ENCODE results near the gene KIF5A.
"Not testable (repeated sequence)": the region's sequence is repeated elsewhere in the genome, so short reads cannot be mapped to it uniquely, and the experiment has no call there.

KIF5A gene

DNA sequence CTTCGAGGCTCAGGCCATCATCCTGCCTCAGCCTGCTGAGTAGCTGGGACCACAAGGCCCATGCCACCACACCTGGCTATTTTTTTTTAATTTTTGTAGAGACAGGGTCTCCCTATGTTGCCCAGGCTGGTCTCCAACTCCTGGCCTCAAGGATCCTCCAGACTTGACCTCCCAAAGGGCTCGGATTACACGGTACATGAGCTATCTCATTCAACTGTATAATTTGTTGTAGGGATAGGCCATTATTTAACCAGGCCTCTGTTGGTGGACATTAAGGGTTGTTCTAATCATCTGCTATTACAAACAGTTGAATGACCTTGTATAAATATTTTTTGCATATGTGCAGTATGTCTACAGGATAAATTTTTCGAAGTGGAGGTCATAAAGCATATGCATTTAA is 9.0 kb downstream of the KIF5A start:
- DNase-seq (ENCODE audit: low spot score): no peak

DNA sequence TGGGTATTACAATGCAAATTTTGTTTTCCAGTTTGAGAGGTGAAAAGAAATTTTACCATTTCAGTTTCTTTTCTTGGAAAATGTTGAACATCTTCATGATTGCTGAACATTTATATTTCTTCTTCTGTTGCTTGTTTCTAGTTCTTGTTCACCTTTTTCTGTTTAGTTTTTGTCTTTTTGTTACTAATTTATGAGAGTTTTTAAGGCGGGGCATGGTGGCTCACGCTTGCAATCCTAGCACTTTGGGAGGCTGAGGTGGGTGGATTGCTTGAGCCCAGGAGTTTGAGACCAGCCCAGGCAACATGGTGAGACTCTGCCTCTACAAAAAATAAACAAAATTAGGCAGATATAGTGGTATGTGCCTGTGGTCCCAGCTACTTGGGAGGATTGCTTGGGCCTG is 10.7 kb downstream of the KIF5A start:
- no peak for DNase-seq (ENCODE audit: low spot score)

DNA sequence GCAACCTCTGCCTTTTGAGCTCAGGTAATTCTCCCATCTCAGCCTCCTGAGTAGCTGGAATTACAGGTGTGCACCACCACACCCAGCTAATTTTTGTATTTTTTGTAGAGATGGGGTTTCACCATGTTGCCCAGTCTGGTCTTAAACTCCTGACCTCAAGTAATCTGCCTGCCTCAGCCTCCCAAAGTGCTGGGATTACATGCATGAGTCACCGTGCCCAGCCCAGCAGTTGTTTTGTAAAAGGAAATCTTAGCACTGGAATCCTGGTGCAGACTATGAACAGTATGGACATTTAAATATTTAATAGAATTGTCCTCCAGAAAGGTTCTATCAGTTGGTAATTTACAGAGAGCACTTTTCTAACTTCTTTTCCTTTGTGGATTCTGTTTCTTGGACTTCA is 11.3 kb downstream of the KIF5A start:
- DNase-seq (ENCODE audit: low spot score): not testable (repeated sequence)

DNA sequence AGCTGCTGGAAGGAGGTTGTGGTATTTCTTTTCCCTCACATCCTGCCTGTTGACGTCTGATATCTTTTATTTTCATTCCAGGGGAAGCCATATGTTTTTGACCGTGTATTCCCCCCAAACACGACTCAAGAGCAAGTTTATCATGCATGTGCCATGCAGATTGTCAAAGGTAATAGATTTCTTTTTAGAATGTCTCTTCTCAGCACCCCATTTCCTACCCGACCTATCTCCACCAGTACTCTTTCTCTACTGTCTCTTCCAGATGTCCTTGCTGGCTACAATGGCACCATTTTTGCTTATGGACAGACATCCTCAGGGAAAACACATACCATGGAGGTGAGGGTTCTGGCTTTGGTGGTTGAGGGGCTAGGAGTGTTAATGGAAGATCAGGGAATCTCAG is 13.5 kb downstream of the KIF5A start:
- no peak for DNase-seq (ENCODE audit: low spot score)

DNA sequence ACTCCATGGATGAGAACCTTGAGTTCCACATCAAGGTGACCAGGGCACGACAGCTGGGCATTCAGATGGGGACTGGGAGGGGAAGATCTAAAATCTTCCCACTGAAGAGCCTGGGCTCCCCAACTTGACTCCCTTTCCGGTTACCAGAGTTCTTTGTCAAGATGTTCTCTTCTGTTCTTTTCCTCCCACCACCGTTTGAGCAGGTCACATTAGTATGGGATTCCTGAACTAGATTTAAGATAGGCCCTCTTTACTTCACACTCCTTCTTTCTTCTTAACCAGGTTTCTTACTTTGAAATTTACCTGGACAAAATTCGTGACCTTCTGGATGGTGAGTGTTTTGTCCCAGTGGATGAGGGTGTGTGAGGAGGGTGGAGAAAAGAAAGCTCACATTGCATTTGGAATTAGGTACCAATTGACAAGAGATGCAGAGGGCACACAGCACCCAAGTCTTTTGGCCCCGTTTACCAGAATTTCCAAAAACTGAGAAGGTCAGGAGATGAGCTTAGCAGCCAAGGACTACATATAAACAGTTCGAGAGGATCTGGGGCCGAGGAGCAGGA is 14.4 kb downstream of the KIF5A start:
- DNase-seq (ENCODE audit: low spot score): no peak

DNA sequence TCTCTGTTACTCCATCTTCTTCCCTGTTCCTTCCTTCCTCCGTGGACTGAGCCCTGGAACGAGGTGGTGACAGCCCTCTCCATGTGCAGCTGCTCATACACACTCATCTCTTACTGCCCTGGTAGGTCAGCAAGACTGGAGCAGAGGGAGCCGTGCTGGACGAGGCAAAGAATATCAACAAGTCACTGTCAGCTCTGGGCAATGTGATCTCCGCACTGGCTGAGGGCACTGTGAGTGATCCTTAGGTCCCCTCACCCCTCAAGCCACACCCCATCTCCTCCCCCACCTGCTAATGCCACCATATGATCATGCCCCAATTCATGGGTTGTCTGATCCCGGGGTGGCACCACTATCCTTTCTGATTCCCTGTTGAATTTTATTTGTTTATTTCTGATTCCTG is 19.0 kb downstream of the KIF5A start:
- no peak for DNase-seq (ENCODE audit: low spot score)

DNA sequence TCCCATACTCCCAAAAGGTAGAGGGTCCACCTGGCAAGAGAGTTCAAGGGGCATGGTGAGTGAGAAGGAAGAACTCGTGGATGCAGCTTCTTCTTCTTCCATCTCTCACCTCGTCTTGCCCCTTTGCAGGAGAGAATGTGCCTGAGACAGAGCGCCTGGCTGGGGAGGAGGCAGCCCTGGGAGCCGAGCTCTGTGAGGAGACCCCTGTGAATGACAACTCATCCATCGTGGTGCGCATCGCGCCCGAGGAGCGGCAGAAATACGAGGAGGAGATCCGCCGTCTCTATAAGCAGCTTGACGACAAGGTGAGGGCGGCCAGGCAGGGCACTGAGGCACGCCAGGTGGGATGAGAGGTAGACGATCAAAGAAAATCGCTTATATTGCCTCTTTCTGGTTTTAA is 20.0 kb downstream of the KIF5A start:
- DNase-seq (ENCODE audit: low spot score): no peak

DNA sequence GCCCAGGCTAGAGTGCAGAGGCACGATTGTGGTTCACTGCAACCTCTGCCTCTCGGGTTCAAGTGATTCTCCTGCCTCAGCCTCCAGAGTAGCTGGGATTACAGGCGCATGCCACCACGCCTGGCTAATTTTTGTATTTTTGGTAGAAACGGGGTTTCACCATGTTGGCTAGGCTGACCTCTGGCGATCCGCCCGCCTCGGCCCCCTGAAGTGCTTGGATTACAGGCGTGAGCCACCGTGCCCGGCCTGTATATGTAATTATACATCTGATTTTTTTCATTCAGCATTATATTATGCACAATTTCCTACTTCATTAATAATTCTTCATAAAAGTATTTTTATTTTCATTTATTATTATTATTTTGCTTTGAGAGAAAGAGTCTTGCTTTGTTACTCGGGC is 20.6 kb downstream of the KIF5A start:
- not testable (repeated sequence) for DNase-seq (ENCODE audit: low spot score)

DNA sequence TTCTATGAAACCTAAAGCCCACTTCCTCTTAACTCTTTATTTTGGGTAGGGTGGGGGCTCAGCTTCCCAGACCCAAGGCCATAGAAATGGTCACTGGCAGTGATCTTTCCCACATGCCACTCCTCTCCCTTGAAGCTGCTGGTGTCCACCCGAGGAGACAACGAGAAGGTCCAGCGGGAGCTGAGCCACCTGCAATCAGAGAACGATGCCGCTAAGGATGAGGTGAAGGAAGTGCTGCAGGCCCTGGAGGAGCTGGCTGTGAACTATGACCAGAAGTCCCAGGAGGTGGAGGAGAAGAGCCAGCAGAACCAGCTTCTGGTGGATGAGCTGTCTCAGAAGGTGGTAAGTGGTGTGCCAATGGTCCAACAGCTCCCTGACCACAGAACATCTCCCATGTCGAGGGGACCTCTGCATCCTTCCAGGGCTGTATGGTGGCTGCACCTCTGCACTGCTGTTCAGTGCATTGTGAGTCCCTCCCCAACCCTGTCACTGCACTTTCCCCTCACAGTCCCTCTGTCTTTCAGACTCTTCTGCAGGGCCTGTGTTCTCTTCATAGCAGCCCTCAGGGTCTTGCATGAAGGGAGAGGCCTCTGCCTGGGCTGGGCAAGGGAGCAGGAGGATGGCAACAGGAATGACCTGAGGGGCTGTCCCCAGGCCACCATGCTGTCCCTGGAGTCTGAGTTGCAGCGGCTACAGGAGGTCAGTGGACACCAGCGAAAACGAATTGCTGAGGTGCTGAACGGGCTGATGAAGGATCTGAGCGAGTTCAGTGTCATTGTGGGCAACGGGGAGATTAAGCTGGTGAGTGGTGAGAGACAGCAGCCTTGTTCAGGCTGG is 22.3 kb downstream of the KIF5A start:
- DNase-seq (ENCODE audit: low spot score): no peak

DNA sequence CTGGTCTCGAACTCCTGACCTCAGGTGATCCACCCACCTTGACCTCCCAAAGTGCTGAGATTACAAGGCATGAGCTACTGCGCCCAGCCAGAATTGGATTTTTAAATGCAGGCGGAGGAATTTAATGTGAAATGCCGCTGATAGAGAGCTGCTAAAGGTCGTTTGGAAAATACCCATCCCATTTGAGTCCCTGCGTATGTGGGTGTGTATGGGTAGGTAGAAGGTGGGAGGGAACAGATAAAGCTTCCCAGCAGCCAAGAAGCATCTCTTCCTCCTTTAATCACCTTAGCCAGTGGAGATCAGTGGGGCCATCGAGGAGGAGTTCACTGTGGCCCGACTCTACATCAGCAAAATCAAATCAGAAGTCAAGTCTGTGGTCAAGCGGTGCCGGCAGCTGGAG is 25.0 kb downstream of the KIF5A start:
- no peak for DNase-seq (ENCODE audit: low spot score)

DNA sequence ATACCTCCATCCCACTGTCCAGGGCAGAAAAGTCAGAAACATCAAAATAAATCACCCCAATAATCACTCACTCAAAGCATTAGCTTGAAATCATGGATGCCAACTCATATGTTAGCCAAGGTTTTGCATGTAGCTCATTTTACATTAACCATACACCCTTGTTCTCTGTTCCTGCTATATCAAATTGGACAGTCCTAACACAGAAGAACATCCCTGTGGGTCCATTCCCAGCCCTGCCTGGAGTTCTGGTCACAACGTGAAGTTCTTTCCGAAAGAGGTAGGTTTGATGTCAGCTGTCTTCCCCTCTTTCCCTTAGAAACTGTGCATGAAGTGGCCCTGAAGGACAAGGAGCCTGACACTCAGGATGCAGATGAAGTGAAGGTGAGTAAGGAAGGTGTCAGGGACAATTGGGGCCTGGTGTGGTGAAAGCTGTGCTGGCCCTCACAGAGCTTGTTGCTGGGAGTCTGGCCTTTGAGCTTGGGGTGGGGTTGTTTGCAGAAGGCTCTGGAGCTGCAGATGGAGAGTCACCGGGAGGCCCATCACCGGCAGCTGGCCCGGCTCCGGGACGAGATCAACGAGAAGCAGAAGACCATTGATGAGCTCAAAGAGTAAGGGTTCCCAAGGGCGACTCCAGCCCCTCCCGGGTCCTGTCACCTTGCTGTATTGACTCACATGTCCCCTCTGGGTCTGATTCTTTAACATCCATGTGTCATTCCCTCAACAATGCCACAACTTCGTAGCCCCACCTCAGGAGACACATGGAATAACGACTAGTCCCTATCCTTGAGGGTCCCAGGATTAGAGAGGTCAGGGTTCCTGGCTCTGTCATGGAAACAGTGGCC is 26.1 kb downstream of the KIF5A start:
- no peak for DNase-seq (ENCODE audit: low spot score)

DNA sequence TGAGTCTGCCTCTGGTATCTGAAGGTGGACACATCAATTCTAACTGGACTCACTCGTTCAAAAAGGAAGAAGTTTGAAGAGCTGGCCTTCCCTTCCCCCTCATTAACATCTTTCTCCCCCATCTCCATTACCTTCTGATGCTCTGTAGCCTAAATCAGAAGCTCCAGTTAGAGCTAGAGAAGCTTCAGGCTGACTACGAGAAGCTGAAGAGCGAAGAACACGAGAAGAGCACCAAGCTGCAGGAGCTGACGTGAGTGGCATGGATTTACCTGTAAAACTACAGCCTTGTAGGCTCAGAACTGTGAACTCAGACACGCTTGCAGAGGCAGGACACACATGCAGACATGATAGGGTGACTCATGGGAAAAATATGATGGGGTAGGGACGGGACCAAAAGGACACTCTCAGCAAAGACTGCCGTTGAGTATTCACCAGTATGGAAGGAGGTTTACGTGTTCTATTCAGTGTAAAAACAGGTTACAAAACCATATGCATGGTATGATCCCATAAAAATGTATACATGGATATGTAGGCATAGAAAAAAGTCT is 26.8 kb downstream of the KIF5A start:
- DNase-seq (ENCODE audit: low spot score): no peak

DNA sequence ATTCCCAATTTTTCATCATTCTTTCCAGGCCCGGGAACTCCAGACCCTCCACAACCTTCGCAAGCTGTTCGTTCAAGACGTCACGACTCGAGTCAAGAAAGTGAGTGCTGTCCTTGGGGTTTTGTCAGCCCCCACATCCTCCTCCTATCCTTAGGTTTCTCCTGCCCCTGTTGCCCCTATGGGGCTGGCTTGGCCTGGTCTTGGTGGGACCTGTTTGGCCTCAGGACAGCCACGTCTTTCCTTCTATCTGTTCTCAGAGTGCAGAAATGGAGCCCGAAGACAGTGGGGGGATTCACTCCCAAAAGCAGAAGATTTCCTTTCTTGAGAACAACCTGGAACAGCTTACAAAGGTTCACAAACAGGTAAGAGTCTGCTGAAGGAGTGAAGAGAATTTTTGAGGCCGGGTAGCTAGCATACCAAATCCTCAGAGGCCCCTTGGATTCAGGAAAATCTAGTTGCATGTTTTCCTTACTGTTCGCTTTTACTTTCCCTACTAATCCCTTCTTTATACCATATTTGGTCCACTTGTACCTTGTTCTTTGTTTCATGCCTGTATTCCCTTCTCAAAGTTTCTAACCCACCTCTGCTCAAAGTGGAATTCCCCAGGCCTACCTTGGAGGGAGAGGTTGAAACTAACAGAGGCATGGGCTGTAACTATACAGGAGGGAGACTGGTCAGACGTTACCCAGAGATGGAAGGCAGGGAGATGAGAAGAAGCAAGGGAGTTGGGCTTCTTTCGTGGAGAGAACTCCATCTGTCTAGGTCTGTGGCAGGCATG is 28.3 kb downstream of the KIF5A start:
- DNase-seq (ENCODE audit: low spot score): no peak

DNA sequence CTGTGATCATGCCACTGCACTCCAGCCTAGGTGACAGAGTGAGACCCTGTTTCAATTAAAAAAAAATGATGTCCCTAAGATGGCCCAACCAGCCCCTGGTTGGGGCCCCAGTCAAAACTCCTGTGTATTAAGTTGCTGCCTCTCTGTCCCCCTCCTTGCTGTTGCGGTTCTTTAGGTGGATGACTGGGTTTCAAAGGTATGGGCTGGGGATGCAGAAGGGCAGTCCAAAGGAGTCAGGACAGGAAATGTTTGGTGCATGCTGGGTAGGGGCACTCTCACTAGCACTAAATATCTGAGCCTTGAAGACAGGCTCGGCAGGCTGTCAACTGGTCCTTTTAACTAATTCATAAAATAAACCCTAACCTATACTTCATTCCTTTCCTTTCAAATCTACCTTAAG is 29.2 kb downstream of the KIF5A start:
- no peak for DNase-seq (ENCODE audit: low spot score)

DNA sequence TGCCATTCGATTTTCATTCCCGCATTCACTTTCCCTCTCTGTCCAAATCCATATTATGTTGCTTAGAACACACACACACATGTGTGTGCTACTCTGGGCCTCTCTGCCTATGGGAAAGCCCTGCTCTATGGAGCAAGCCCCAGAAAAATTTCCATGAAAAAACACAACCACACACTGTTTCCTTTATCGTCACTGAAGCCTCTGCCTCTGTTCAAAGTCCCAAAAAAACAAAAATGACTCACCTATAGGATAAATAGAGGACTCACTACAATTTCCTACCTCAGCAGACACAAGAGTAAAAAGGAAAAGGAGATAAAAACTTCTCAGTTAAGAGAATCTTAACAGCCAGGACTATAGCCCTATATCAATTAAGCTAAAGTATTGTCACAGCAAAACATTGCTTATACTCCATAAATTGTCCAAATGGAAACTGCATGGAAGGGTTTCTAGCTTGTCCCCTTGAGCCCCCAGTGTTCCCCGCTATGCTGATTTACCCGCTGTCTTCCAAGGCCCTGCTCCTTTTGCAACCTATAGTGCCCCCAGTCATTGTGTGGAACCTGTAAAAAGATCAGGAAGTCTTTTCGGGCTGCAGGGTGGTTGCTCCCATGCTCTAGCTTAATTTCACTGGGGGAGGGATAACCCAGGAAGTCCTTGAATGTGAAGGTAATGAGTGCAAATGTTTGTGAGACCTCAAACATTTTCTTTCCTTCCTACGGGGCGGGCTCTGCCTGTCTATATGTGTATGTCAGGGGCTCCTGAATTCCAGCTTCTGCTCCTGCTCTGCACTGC is 30.0 kb downstream of the KIF5A start:
- no peak for DNase-seq (ENCODE audit: low spot score)

DNA sequence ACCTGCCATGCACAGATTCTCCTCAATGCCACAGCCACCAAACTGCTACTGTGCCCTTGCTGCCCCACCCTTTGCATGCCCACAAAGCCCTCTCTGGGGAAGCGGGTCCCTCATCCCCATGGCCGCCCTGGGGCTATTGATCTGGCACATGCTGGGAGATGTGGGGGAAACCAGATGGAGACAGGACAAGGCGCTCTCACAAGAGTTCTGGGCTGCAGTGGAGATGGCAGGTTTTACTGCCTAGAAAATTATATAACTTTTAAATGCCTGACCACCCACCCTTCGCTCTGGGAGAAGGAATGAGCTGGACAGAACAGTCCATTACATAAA is 30.6 kb downstream of the KIF5A start:
- no peak for DNase-seq (ENCODE audit: low spot score)

DNA sequence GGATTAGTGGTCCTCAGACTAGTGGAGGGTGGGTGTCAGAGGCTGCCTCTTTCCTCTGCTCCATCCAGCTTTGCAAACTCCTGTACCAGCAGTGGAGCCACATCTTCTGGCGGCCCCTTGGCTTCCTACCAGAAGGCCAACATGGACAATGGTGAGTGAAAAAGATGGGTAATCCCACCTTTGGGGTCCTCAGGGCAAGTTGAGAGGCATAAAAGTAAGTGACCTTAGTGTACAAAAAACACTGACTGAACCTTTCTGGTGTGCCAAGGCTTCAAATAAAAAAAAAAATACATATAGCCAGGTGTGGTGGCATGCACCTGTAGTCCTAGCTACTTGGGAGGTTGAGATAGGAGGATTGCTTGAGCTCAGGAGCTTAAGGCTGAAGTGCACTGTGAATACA is 32.0 kb downstream of the KIF5A start:
- DNase-seq (ENCODE audit: low spot score): no peak

DNA sequence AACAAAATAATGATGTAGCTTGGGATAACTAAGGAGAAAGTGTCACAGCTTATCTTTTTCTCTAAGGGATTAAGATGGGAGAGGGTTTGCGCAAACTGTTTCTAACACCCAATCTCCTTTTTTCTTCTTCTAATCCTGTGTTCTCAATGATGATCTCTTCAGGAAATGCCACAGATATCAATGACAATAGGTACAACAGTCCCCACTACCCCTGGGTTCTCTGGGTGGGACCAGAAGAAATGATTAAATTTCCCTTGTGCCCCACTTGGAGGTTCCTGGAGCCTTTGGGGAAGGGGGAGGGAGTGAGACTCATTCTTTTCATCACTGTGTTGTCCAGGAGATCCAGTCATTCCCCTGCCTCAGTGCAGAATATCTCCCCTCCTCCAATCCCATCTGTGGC is 32.6 kb downstream of the KIF5A start:
- DNase-seq (ENCODE audit: low spot score): no peak

DNA sequence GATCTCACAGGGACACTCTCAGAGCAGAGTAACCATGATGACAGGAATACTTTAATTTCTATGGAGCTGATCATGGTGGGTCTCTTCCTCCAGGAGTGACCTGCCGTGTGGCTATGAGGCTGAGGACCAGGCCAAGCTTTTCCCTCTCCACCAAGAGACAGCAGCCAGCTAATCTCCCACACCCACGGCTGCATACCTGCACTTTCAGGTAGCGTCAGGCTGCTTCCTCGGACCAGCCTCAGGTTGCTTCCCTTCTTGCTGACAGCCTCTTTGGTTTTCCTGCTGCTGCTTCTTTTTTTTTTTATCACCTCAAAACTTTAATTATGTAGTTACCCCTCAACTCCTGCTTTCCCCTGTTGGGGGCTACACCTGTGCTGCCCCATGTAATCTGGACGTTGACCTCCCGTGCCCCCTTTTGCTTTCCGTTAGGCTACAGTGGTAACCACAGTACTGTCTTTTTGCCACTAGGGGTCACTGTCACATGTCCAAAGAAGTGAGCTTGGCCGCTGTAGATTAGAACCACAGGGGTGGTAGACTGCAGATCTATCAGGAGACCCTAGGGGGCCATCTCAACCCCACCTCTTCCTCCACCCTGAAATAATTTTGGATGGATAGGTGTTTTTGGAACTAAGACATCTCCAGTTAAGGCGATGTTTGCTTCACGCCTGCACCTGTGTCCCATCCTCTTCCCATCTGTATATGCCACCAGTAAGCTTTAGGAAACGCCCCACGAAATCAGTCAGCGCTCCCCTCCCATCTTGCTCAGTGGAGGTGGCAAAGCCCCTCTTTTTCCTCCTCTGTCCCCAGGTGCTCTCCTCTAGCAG is 33.4 kb downstream of the KIF5A start:
- DNase-seq (ENCODE audit: low spot score): peak; percentile 92

DNA sequence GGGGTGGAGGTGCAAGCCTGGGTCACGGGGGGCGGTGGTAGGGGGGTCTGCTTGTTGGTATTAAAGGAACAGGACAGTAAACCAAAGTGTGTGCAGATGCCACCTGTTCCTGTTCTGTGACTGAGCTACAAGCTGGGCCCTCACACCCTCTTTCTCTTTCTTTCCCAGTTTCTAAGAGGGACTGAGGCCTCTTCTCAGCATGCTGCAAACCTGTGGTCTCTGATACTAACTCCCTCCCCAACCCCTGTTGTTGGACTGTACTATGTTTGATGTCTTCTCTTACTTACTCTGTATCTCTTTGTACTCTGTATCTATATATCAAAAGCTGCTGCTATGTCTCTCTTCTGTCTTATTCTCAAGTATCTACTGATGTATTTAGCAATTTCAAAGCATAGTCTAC is 34.2 kb downstream of the KIF5A start:
- DNase-seq (ENCODE audit: low spot score): no peak
